ENCODE data around the gene LGR6. TPM values are rescaled to one million over a fixed set of nuclear protein-coding genes. Genes with fewer than 3 reads are reported as not detected.

Gene LGR6
- total RNA-seq, 1 experiment from 2014 or later, result 1.0 TPM

DNA sequence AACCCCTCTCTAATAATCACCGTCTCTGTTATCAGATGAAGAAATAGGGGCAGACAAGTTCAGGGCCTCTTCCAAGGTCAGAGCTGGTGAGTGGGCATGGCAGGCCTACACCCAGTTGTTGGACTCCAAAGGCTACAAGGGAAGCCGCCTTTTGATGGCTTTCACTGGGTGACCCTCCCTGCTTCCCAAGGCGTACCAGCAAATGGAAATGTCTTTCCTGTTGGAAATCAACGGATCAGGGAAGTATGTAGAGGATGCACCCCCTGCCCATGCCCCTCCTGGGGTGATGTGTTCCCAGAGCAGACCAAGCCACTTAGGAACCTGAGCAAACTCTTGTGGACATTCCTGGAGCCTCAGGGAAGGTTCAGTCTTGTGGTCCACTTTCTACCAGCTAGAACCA, 47.4 kb downstream of the LGR6 start:
- Histone ChIP-seq H3K23me2 (ENCODE audit: insufficient read length, low read depth, low read length, poor library complexity, severe bottlenecking) (peaks cover 3% of the 10 kb centered on the region), H3K23ac (ENCODE audit: insufficient read length, low read depth, low read length) (no peak overlapping the region), H3K9ac (ENCODE audit: extremely low read depth, insufficient read length, low read length) (no peak overlapping the region), H2BK15ac (ENCODE audit: low read depth, low read length) (no peak overlapping the region), H4K5ac (ENCODE audit: insufficient read length, low read depth, low read length) (no peak overlapping the region), H3K4ac (ENCODE audit: low read depth, low read length) (no peak overlapping the region), H3K56ac (ENCODE audit: insufficient read length, low read depth, low read length) (no peak overlapping the region), H3K79me2 (ENCODE audit: insufficient read depth, low read length) (no peaks in the 10 kb centered on the region), H2AK5ac (ENCODE audit: insufficient read length, low read length) (no peak overlapping the region), H2BK5ac (ENCODE audit: insufficient read length, low read length) (no peak overlapping the region), H3T11ph (ENCODE audit: low read length) (no peak overlapping the region), H3K4me2 (ENCODE audit: insufficient read depth, insufficient read length, low read length) (no peak overlapping the region), H3K14ac (ENCODE audit: insufficient read depth, low read length) (no peak overlapping the region), H3K27ac (ENCODE audit: insufficient read length, low read depth, low read length) (no peak overlapping the region), H2BK20ac (ENCODE audit: low read depth, low read length, poor library complexity, severe bottlenecking) (no peak overlapping the region), H2BK12ac (ENCODE audit: insufficient read length, low read depth, low read length) (no peak overlapping the region), H3K27me3 (ENCODE audit: insufficient read depth, low read length) (no peaks in the 10 kb centered on the region), H2BK120ac (ENCODE audit: low read depth, low read length, poor library complexity, severe bottlenecking) (no peak overlapping the region), H3K79me1 (ENCODE audit: insufficient read depth, low read depth, low read length, poor library complexity, severe bottlenecking) (no peaks in the 10 kb centered on the region), H2AFZ (ENCODE audit: low read length) (no peak overlapping the region), H4K20me1 (ENCODE audit: control insufficient read depth, insufficient read depth, insufficient read length) (no peaks in the 10 kb centered on the region), H4K8ac (replicated peaks; ENCODE audit: insufficient read length, low read depth, low read length) (no peak overlapping the region), H4K91ac (ENCODE audit: insufficient read length, low read depth, low read length) (no peak overlapping the region), H3K4me1 (ENCODE audit: insufficient read depth, low read length) (peaks cover 3% of the 10 kb centered on the region; the same call in 1 of the 2 replicates), H3K9me3 (ENCODE audit: control insufficient read depth, low read depth, low read length) (no peaks in the 10 kb centered on the region), H3K18ac (ENCODE audit: insufficient read length, low read depth, low read length) (no peak overlapping the region)
- Mint-ChIP-seq H3K36me3 (ENCODE audit: insufficient read depth in 1 of 3, low read depth in 3 of 3) (no peaks in the 10 kb centered on the region), H3K4me1 (peaks cover 17 to 34% of the 10 kb centered on the region in 2 experiments), H3K9me3 (no peaks in the 10 kb centered on the region; a peak in 2 of 5 replicates), H3K4me3 (no peak overlapping the region), H3K27ac (no peak overlapping the region; a peak in 1 of 7 replicates), H3K27me3 (ENCODE audit: low read depth) (peaks cover 5% of the 10 kb centered on the region)
- DNase-seq, result peak; percentile 13
- TF ChIP-seq, protein P1, sequence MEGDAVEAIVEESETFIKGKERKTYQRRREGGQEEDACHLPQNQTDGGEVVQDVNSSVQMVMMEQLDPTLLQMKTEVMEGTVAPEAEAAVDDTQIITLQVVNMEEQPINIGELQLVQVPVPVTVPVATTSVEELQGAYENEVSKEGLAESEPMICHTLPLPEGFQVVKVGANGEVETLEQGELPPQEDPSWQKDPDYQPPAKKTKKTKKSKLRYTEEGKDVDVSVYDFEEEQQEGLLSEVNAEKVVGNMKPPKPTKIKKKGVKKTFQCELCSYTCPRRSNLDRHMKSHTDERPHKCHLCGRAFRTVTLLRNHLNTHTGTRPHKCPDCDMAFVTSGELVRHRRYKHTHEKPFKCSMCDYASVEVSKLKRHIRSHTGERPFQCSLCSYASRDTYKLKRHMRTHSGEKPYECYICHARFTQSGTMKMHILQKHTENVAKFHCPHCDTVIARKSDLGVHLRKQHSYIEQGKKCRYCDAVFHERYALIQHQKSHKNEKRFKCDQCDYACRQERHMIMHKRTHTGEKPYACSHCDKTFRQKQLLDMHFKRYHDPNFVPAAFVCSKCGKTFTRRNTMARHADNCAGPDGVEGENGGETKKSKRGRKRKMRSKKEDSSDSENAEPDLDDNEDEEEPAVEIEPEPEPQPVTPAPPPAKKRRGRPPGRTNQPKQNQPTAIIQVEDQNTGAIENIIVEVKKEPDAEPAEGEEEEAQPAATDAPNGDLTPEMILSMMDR (conservative IDR thresholded peaks at IDR 0.05), result no peak
- WGBS (ENCODE audit: extremely low coverage, insufficient read length, low lambda C conversion rate), result no CpG with 5 or more reads among the region's 4 CpGs

All from H9 (cell line).